Colonic mucosa (tissue), 4 donors: ENCODE measurements around the gene ADAM10. TPM values are rescaled to one million over a fixed set of nuclear protein-coding genes. Genes with fewer than 3 reads are reported as not detected.

Source experiments
- DNase-seq: peaks from one replicate; pipeline ENCODE4 v3.0.0-alpha.2; 2020
- H3K27ac ChIP-seq: fragments of 200-600 bp; one replicate; pipeline ENCODE4 v1.8.0; 2021
- H3K27me3 ChIP-seq: fragments of 200-600 bp; one replicate; pipeline ENCODE4 v1.8.0; 2021
- H3K36me3 ChIP-seq: fragments of 200-600 bp; one replicate; pipeline ENCODE4 v1.8.0; 2021
- H3K4me1 ChIP-seq: fragments of 200-600 bp; one replicate; pipeline ENCODE4 v1.8.0; 2021; ENCODE audit warnings: mild to moderate bottlenecking
- H3K4me3 ChIP-seq: fragments of 200-600 bp; one replicate; pipeline ENCODE4 v1.8.0; 2021
- H3K9ac ChIP-seq, 2 donors: one replicate each; pipeline ENCODE4 v1.7.0; 2013; ENCODE audit warnings: control low read depth in 2 of 2, low read depth in 2 of 2, low read length in 2 of 2
- H3K9me3 ChIP-seq: fragments of 200-600 bp; one replicate; pipeline ENCODE4 v1.8.0; 2021
- intact Hi-C: fragments of 100-400 bp; cut with DNase I; formaldehyde crosslinking; loops from one replicate; pipeline ENCODE4 v1.14.1; 2022
- total RNA-seq, 2 donors: library from RNA; stranded (reverse); fragmentation: NEBNext Ultra II Directional in 1 of 2; extraction: Animal tissue kit (Norgen Biotek cat#: 25700) in 1 of 2; gene quantifications; one replicate each; pipeline ENCODE4 v1.2.1, GENCODE V29; 2021
- TF ChIP-seq, protein P1 (sequence below): fragments of 200-600 bp; IDR thresholded peaks from one replicate; pipeline ENCODE4 v1.8.0; 2022; ENCODE audit warnings: antibody characterized with exemption, mild to moderate bottlenecking
- donor health status: healthy.
- donor health status: DM: no; HTN: no; CAD: no.
- donor health status: DM: no; HTN: no; CAD: no.

ADAM10 gene
- total RNA-seq, 2 donors from 2014 or later = 115 to 176 TPM

DNA sequence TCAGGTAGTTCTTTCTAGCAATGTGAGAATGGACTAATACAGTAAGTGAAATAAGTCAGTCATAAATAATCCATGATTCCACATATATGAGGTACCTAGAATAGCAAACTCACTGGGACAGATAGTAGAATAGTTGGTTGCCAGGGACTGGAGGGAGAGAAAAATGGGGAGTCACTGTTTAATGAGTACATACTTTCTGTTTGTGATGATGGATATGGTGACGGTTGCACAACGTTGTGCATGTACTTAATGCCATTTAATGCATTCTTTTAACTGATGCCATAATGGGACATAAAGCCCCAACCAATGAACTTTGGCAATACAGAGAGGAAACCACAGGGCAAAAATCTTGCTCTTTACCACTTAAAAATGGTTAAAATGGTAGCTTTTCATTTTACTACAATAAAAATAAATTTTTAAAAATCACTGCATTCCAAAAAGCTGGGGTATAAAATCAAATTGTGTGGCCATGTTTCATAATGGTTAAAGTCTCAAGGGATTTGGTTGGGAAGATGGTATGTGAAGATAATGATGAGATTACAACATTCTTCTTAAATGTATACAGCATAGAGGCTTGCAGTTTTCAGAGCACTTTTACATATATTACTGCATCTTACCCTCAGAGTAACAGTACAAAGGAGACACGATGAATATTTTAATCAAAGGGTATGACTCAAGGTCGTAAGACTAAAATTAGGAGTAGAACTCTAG, 45.2 kb downstream of the ADAM10 start:
- Histone ChIP-seq H3K9me3 (no peaks in the 10 kb centered on the region), H3K9ac (no peak overlapping the region), H3K4me1 (no peaks in the 10 kb centered on the region), H3K27me3 (no peaks in the 10 kb centered on the region), H3K27ac (no peak overlapping the region), H3K36me3 (no peaks in the 10 kb centered on the region), H3K4me3 (no peak overlapping the region)
- DNase-seq = no peak
- intact Hi-C loops = no loop called here
- TF ChIP-seq, protein P1, sequence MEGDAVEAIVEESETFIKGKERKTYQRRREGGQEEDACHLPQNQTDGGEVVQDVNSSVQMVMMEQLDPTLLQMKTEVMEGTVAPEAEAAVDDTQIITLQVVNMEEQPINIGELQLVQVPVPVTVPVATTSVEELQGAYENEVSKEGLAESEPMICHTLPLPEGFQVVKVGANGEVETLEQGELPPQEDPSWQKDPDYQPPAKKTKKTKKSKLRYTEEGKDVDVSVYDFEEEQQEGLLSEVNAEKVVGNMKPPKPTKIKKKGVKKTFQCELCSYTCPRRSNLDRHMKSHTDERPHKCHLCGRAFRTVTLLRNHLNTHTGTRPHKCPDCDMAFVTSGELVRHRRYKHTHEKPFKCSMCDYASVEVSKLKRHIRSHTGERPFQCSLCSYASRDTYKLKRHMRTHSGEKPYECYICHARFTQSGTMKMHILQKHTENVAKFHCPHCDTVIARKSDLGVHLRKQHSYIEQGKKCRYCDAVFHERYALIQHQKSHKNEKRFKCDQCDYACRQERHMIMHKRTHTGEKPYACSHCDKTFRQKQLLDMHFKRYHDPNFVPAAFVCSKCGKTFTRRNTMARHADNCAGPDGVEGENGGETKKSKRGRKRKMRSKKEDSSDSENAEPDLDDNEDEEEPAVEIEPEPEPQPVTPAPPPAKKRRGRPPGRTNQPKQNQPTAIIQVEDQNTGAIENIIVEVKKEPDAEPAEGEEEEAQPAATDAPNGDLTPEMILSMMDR = no peak

DNA sequence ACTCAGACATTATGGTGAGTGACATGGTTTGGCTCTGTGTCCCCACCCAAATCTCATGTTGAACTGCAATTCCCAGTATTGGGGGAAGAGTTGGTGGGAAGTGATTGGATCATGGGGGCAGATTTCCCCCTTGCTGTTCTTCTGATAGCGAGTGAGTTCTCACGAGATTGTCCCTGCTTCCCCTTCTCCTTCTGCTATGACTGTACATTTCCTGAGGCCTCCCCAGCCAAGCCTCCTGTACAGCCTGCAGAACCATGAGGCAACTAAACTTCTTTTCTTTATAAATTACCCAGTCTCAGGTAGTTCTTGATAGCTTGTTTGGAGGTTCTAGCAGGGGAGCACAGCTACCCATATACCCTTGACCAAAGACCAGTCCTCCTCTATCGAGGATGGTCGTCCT, 45.9 kb downstream of the ADAM10 start:
- intact Hi-C loops = no loop called here
- H3K27ac ChIP-seq = no peak overlapping the region

DNA sequence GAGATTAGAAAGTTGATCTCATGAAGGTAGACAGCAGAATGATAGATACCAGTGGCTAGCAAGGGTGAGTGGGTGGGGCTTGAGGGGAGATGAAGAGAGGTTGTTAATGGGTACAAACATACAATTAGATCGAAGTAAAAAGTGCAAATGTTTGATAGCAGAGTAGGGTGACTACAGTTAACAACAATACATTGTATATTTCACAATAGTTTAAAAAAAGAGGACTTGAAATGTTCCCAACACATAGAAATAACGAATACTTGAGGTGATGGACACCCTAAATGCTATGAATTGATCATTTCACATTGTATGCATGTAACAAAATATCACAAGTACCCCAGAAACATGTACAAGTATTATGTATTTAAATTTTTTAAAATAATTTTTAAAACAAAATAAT, 47.3 kb downstream of the ADAM10 start:
- no peaks in the 10 kb centered on the region for H3K9me3 ChIP-seq
- no peak for DNase-seq
- H3K9ac ChIP-seq = no peak overlapping the region
- no peak overlapping the region for H3K4me3 ChIP-seq
- no peak overlapping the region for H3K27ac ChIP-seq
- TF ChIP-seq, protein P1 = no peak
- no peaks in the 10 kb centered on the region for H3K36me3 ChIP-seq
- intact Hi-C loops = no loop called here
- H3K27me3 ChIP-seq = no peaks in the 10 kb centered on the region
- H3K4me1 ChIP-seq = no peaks in the 10 kb centered on the region

More for the DNA sequence above, 45.9 kb downstream of the ADAM10 start:
- TF ChIP-seq, protein P1 = no peak
- Histone ChIP-seq H3K4me1 (no peaks in the 10 kb centered on the region), H3K9ac (no peak overlapping the region), H3K9me3 (no peaks in the 10 kb centered on the region), H3K27me3 (no peaks in the 10 kb centered on the region), H3K4me3 (no peak overlapping the region), H3K36me3 (no peaks in the 10 kb centered on the region)
- DNase-seq = no peak

DNA sequence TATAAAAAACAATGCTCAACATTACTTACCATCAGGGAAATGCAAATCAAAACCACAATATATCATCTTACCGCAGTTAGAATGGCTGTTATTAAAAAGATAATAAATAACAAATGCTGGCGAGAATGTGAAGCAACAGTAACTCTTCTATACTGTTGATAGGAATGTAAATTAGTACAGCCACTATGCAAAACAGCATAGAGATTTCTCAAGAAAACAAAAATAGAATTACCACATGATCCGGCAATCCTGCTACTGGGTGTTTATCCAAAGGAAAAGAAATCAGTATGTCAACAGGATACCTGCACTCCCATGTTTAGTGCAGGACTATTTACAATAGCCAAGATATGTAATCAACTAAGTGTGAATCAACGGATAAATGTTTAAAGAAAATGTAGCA, 48.1 kb downstream of the ADAM10 start:
- Histone ChIP-seq H3K4me3 (no peak overlapping the region), H3K4me1 (no peaks in the 10 kb centered on the region), H3K27me3 (no peaks in the 10 kb centered on the region), H3K9ac (no peak overlapping the region), H3K27ac (no peak overlapping the region), H3K36me3 (no peaks in the 10 kb centered on the region), H3K9me3 (no peaks in the 10 kb centered on the region)
- intact Hi-C loops = no loop called here
- no peak for DNase-seq
- TF ChIP-seq, protein P1 = no peak

DNA sequence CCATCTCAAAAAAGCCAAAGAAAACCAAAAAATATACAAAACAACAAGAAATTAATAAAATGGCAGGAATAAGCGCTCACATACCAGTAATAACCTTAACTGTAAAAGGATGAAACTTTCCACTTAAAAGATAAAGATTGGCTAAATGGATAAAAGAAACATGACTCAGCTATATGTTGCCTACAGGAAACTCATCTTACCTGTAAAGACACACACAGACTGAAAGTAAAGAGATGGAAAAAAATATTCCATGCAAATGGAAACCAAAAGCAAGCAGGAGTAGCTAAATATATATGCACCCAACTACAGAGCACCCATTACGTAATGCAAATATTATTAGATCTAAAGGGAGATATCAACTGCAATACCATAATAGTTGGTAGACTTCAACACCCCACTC, 49.7 kb downstream of the ADAM10 start:
- Histone ChIP-seq H3K9me3 (no peaks in the 10 kb centered on the region), H3K9ac (no peak overlapping the region), H3K27me3 (no peaks in the 10 kb centered on the region), H3K36me3 (no peaks in the 10 kb centered on the region), H3K4me1 (no peaks in the 10 kb centered on the region), H3K4me3 (no peak overlapping the region), H3K27ac (no peak overlapping the region)
- TF ChIP-seq, protein P1 = no peak
- DNase-seq = no peak
- intact Hi-C loops = no loop called here
